Measurements from ENCODE around the gene SHISA9.
"Not testable (repeated sequence)": the region's sequence is repeated elsewhere in the genome, so short reads cannot be mapped to it uniquely, and the experiment has no call there.

Gene SHISA9

GRCh38 chr16:12901597-12902461 is at the start of gene SHISA9:
Gene SHISA9, plus strand, starts transcription at chr16:12901598.
- no peak for DNase-seq (ENCODE audit: low read depth in 1 of 2, low spot score in 1 of 2)

GRCh38 chr16:12853972-12854371 is 47.4 kb upstream of the SHISA9 start:
- DNase-seq (ENCODE audit: low read depth in 1 of 2, low spot score in 1 of 2): no peak

GRCh38 chr16:12857435-12857834 is 44.0 kb upstream of the SHISA9 start:
- DNase-seq (ENCODE audit: low read depth in 1 of 2, low spot score in 1 of 2): not testable (repeated sequence)

- DNase-seq (ENCODE audit: low read depth in 1 of 2, low spot score in 1 of 2): no peak
These were observed 39.1 kb upstream of the SHISA9 start for GRCh38 chr16:12862327-12862726.

- DNase-seq (ENCODE audit: low read depth in 1 of 2, low spot score in 1 of 2): no peak
These were observed 38.5 kb upstream of the SHISA9 start for GRCh38 chr16:12862941-12863340.

GRCh38 chr16:12866981-12867551 is 34.3 kb upstream of the SHISA9 start:
- no peak for DNase-seq (ENCODE audit: low read depth in 1 of 2, low spot score in 1 of 2)

- DNase-seq (ENCODE audit: low read depth in 1 of 2, low spot score in 1 of 2): no peak
These were observed 33.2 kb upstream of the SHISA9 start for GRCh38 chr16:12868169-12868568.

GRCh38 chr16:12868788-12869187 is 32.6 kb upstream of the SHISA9 start:
- DNase-seq (ENCODE audit: low read depth in 1 of 2, low spot score in 1 of 2): no peak

- DNase-seq (ENCODE audit: low read depth in 1 of 2, low spot score in 1 of 2): no peak
These were observed 31.5 kb upstream of the SHISA9 start for GRCh38 chr16:12869698-12870427.

- no peak for DNase-seq (ENCODE audit: low read depth in 1 of 2, low spot score in 1 of 2)
These were observed 29.6 kb upstream of the SHISA9 start for GRCh38 chr16:12871784-12872183.

GRCh38 chr16:12874186-12874585 is 27.2 kb upstream of the SHISA9 start:
- no peak for DNase-seq (ENCODE audit: low read depth in 1 of 2, low spot score in 1 of 2)

- no peak for DNase-seq (ENCODE audit: low read depth in 1 of 2, low spot score in 1 of 2)
These were observed 24.6 kb upstream of the SHISA9 start for GRCh38 chr16:12876778-12877177.

GRCh38 chr16:12878973-12879372 is 22.4 kb upstream of the SHISA9 start:
- DNase-seq (ENCODE audit: low read depth in 1 of 2, low spot score in 1 of 2): no peak

- DNase-seq (ENCODE audit: low read depth in 1 of 2, low spot score in 1 of 2): no peak
These were observed 21.6 kb upstream of the SHISA9 start for GRCh38 chr16:12879812-12880211.

GRCh38 chr16:12881182-12881581 is 20.2 kb upstream of the SHISA9 start:
- DNase-seq (ENCODE audit: low read depth in 1 of 2, low spot score in 1 of 2): no peak

GRCh38 chr16:12881740-12882139 is 19.7 kb upstream of the SHISA9 start:
- no peak for DNase-seq (ENCODE audit: low read depth in 1 of 2, low spot score in 1 of 2)

GRCh38 chr16:12885742-12886141 is 15.7 kb upstream of the SHISA9 start:
- DNase-seq (ENCODE audit: low read depth in 1 of 2, low spot score in 1 of 2): no peak

- no peak for DNase-seq (ENCODE audit: low read depth in 1 of 2, low spot score in 1 of 2)
These were observed 9.6 kb upstream of the SHISA9 start for GRCh38 chr16:12891836-12892235.

GRCh38 chr16:12893050-12893750 is 8.2 kb upstream of the SHISA9 start:
- no peak for DNase-seq (ENCODE audit: low read depth in 1 of 2, low spot score in 1 of 2)

- DNase-seq (ENCODE audit: low read depth in 1 of 2, low spot score in 1 of 2): no peak
These were observed 4.8 kb upstream of the SHISA9 start for GRCh38 chr16:12896562-12896961.

- DNase-seq (ENCODE audit: low read depth in 1 of 2, low spot score in 1 of 2): no peak
These were observed 2.8 kb upstream of the SHISA9 start for GRCh38 chr16:12898551-12898950.
